GM19438 (cell line): ENCODE results near the gene TFF3.

ENCODE experiments used
- ATAC-seq: cut with Tn5 transposase; IDR thresholded peaks from one replicate; pipeline ENCODE4 v1.9.1; 2021; ENCODE audit warnings: low read depth; ENCODE audit not compliant: unreplicated experiment

TFF3 gene

DNA sequence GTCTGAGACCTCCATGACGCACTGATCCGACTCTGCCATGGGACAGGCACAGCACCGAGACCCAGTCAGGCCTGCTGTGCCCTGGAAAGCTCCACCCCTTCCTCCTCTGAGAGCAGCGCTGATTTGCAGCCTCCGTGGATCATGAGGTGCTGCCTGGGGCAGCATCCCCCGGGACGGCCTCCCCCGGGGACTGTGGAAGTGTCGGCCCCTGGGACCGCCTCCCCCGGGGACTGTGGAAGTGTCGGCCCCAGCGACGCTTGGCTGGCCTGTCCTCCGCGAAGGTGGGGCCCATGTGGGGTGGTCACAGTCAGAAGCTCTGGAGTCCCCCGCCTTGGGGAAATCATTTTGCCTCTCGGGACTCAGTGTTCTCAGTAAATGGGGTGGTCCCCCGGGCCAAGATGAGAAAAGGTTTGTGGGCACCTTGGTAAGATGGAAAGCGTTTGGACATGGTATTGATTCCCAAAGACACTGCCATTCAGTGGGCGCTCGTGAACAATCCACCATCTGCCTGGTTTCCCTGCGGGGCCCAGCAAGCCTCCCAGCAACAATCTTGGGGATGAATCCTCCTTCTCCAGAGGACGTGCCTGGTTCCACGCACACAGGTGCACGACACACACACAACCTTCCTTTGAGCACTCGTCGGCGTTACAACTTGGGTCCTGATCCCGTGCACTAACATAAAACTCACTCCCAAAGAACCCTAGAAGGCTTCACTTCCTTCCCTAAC lies 32.6 kb upstream of the TFF3 start:
- no peak for ATAC-seq

DNA sequence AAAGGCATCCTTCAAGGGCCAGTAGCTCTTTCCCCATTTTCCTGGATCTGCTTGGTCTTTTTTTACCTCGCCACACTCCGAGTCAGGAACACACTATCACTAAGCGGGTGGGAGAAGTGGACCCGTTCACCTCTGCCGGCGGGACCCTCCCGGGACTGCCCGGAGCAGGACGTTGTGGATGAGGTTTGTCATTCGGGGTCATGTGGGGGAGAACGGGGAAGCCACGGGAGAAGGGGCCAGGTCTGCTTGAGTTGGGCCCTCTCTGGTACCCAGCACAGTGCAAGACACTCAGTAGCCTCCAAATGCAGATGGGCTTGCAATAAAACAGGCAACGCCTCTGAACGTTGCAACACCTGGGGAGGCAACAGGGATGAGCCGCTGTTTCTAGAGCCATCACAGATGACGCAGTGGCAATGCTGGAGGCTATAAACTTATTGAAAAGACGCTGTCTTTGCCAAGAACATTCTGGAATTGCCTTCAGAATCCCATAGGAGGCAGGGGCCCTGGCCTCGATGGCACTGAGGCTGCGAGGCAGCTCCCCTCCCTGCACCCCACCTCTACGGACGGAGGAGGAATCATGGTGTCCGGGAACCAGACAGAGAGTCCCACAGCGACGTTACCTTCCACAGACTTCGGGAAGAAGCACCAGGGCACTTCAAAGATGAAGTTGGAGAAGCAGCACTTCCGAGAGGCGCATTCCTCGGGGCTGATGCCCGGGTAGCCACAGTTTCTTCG lies 31.8 kb upstream of the TFF3 start:
- ATAC-seq, result no peak

DNA sequence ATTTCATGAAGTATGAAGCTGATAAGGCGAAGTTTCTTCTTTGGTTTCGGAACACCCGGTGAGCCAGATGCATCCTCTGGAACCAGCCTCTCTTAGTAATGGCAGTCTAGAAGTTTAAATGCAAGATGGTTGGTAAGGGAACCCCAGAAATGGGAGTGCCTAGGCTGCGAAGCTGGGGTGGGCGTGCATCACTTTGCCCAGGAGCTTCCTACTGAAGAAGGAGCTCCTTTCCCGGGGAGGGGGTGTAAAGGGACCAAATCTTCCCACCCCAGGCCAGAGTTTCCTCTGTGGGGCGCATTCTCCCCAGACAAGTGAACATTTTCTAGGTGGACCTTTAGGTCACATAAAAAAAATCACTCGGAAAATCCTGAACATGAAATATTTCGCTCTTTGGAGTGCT lies 31.2 kb upstream of the TFF3 start:
- ATAC-seq, result no peak

GRCh38 chr21:42344631-42345030 lies 29.4 kb upstream of the TFF3 start:
- no peak for ATAC-seq

GRCh38 chr21:42343963-42344510 lies 28.8 kb upstream of the TFF3 start:
- no peak for ATAC-seq

- no peak for ATAC-seq
These were observed 28.3 kb upstream of the TFF3 start for GRCh38 chr21:42343556-42343955.

DNA sequence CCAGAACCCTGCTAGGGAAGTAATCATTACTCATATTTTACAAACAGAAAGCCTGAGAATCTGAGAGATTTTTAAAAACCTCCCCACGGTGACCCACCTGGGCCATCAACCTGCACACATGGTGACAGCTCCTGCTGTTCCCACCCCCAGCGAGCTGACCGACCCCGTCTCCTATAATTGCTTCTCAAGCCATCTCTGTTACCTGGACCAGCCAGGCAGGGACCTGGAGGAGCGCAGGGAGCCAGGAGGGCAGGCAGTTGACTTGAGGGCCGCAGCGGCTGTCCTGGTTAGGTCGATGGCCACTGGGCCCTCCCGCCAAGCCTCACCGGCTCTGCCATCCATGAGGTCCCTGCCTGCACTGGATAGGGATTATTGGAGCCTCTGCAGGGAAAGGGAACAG lies 27.9 kb upstream of the TFF3 start:
- no peak for ATAC-seq

- no peak for ATAC-seq
These were observed 26.8 kb upstream of the TFF3 start for GRCh38 chr21:42341776-42342542.

DNA sequence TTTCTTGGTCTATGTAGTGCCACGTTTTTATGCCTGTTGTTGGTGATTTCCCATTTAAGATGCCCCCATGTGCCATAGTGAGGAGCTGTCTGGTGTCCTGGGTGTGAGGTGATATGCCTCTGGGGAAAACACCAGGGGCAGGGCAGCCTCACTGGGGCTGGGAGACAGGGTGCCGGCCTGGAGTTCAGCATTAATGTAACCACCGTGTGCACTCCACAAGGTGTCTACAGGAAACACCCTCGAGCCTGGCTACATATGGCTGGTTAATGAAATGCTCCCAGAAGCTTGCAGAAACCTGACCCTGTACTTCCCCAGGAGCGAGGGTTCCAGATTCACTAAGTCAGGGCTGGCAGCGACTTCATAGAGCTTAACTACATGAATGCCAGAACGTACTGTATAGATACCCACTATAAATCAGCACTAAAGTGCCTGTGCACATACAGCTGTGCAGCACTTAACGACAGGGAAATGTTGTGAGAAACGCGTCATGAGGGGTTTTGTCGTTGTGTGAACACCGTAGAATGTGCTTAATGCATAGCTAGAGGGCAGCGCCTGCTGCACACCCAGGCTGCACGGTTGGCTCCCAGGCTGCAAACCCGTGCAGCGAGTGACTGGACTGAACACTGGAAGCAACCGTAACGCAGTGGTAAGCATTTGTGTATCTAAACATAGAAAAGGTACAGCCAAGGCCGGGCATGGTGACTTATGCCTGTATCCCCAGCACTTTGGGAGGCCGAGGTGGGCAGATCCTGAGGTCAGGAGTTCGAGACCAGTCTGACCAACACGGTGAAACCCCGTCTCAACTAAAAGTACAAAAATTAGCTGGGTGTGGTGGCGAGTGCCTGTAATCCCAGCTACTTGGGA lies 25.2 kb upstream of the TFF3 start:
- no peak for ATAC-seq

DNA sequence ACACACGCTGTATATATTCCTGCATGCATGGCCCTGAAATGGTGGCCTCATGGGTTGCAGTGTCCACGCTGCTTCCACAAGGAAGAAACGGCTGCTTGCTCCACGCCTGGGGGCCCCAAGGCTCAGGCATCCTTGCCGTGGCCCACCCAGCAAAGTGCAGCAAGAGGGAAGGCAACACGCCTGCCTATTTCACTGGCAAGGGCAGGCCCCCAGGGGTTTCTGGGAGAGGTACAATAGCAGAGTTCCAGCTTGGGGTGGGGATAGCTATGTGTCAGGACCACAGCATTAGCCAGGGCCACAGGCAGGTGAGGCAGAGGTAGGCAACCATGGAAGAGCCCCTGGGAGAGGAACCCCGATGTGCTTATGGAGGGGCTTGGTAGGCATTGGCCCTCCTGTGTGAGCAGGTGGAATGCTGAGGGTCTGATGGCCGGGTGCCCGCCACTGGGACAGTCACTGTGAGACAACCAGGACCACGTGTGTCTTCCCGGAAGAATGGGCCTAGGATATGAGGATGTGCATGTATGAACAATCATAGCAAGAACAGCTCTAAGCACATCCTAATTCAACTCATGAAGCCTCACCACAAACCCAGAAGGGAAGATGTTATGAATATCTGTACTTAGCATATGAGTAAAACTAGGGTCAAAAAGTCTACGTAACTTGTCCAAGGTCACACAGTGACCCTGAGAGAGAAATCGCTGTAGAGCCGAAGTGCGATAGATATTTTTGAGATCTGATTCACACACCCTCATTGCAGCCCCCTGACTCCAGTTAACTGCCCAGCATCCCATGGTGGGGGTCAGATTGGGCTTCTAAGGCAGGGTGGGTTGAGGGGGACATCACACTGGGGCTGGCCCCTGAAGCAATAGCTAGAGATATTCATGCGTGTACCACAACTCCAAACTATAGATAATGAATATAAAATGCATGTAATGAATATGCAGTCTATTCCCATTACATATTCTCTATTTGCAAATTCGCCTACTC lies 23.8 kb upstream of the TFF3 start:
- no peak for ATAC-seq

- no peak for ATAC-seq
These were observed 22.9 kb upstream of the TFF3 start for GRCh38 chr21:42337830-42338728.

GRCh38 chr21:42337276-42337675 lies 22.1 kb upstream of the TFF3 start:
- ATAC-seq, result no peak

DNA sequence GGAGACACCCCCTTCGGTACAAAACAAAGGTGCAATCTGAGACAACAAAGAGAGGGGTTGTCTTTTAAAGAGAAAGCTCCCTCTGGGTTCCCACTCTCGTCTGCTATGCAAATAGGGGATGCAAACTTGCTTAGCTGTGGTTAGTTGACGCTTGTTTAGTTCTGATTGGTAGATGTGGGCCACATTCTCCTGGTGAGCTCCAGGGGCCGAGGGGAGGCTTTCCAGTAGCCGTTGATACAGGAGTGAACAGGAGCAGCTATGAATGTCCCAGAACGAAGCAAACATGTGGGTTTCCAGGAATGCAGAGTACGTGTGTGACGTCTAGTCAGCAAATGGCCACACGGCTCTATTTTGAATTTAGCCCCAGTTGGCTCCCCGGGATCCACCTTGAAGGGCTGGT lies 20.8 kb upstream of the TFF3 start:
- no peak for ATAC-seq

- ATAC-seq, result no peak
These were observed 17.5 kb upstream of the TFF3 start for GRCh38 chr21:42332557-42333317.

DNA sequence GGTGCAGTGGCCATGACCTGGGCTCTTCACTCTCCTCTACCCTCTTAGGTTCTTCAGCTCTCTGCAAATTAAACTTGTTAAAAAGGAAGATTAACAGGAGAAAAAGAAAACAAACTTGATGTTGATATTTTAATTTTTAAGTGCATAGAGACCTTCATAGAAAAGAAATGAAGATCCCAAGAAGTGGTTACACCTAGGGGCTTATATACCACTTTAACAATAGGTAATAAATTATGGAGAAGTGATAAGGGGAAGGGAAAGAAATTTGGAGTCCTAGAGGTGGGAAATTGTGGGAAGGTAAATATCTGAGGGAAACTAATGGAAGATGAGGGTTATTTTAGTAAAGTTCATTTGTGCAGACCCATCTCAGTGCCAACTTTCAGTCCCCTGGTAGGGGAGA lies 16.5 kb upstream of the TFF3 start:
- ATAC-seq, result no peak

DNA sequence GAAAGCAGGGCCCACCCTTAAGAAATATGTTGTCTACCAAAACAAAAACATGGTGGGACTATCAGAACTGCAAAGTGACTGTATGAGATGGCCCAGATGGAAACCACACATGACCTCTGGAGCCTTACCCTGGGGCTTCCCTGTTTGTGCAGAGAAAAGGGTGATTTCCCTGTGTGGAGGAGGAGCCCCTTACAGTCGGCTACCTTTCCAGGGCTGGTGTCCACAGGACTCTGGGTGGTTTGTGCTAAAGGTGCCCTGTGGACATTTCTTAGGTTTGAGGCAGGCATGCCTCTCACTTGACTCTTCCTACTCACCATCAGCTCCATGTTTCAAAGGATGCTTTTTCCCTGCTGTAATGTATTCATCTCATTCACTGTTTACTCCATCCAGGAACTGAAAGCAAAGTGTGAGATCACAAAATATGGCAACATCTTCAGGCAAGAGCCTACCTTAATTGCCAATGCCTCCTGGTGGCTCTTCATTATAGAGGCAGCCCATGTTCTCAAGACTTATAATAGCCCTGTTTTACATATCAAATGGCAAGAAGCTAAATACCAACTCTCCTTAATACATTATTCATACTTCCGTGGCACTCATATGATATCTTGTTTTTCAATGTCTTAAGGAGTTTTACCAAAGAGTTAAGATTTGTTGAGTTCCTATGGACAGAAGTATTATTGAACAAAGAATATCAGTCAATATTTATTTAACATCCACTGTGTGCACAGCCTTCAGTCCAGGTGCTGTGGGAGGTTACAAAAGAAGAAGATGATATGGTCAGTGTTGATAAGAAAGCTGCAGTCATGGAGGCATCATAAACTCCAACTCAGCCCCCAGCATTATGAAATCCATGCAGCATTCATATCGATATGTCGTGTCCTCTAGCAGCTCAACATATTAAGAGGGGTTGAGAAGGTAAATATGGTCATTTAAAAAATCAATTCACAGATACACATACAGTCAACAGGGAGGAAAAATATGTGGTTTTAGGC lies 15.5 kb upstream of the TFF3 start:
- no peak for ATAC-seq
